Subcutaneous adipose tissue (tissue), 4 donors: ENCODE results near the gene SNORC. TPM values are rescaled to one million over a fixed set of nuclear protein-coding genes. Genes with fewer than 3 reads are reported as not detected.

Experiments used
- CTCF ChIP-seq: fragments of 450-650 bp; IDR thresholded peaks from one replicate; pipeline ENCODE4 v1.5.1; 2016; ENCODE audit warnings: low read depth, mild to moderate bottlenecking, control low read depth, antibody characterized with exemption, moderate library complexity
- total RNA-seq, 4 donors: library from RNA; depleted of rRNA; stranded (reverse); fragments of >200 nt; gene quantifications; one replicate each; pipeline ENCODE4 v1.1.0, GENCODE V29; 2016

SNORC gene
- total RNA-seq, 4 donors from 2014 or later, result 0.17 to 0.57 (median 0.49) TPM; not detected in 1

- no peak for TF ChIP-seq CTCF
Observed at GRCh38 chr2:232839411-232840079, 30.5 kb upstream of the SNORC start.

- TF ChIP-seq CTCF, result no peak
Observed at GRCh38 chr2:232842689-232843088, 27.4 kb upstream of the SNORC start.

GRCh38 chr2:232843834-232844233 is 26.2 kb upstream of the SNORC start:
- no peak for TF ChIP-seq CTCF

- no peak for TF ChIP-seq CTCF
Observed at GRCh38 chr2:232846055-232846454, 24.0 kb upstream of the SNORC start.

- no peak for TF ChIP-seq CTCF
Observed at GRCh38 chr2:232850039-232850438, 20.0 kb upstream of the SNORC start.

GRCh38 chr2:232852676-232853075 is 17.4 kb upstream of the SNORC start:
- no peak for TF ChIP-seq CTCF

GRCh38 chr2:232854082-232854481 is 16.0 kb upstream of the SNORC start:
- TF ChIP-seq CTCF, result no peak
